HepG2 (cell line): ENCODE data around the gene CLEC16A. TPM values are rescaled to one million over a fixed set of nuclear protein-coding genes. Genes with fewer than 3 reads are reported as not detected.

Source experiments
- ATAC-seq: fragments of 200-7000 bp; cut with Tn5 transposase; 3 replicates; pipeline ENCODE4 v1.9.1; 2020; ENCODE audit warnings: mild to moderate bottlenecking, moderate library complexity
- BruUV-seq: library from RNA; stranded (reverse); fragments of 400-500 nt; replicated peaks from 2 replicates; lab custom pipeline; 2021; lab: Mats Ljungman, UMichigan
- CTCF ChIA-PET: fragments of 300-600 bp; formaldehyde crosslinking; extraction: SDS; loops from one replicate; lab custom pipeline; 2021; ENCODE audit warnings: low total read pairs, inconsistent platforms, low intra/inter-chr PET ratio; lab: Yijun Ruan, JAX
- POLR2A ChIA-PET: fragments of 350-600 bp; sonication (Branson Sonifier 250); formaldehyde crosslinking; loops from one replicate; lab custom pipeline; 2020; ENCODE audit warnings: antibody characterized with exemption, inconsistent platforms; lab: Yijun Ruan, JAX
- DNase-seq: peaks from one replicate; pipeline ENCODE4 v3.0.0-alpha.2; 2015; ENCODE audit warnings: low spot score
- FAIRE-seq: peaks from 3 replicates; lab custom pipeline; 2011; peaks lifted over from hg19 to GRCh38; lab: Jason Lieb, UNC
- H2AFZ ChIP-seq: one replicate; pipeline ENCODE4 v1.6.1; 2011; ENCODE audit warnings: low read length, inconsistent platforms
- H3K27ac ChIP-seq: fragments of 300-600 bp; 3 replicates; pipeline ENCODE4 v1.8.0; 2011; ENCODE audit warnings: mixed run types, mild to moderate bottlenecking, mixed read lengths, low read length, inconsistent platforms; ENCODE audit not compliant: insufficient read depth; ENCODE audit errors: extremely low read length
- H3K27me3 ChIP-seq, 2 experiments: fragments of 200-600 bp in 1 of 2; 2 replicates in 1 of 2; 3 replicates in 1 of 2; pipeline versions ENCODE4 v1.6.0 to v1.8.0; 2011; ENCODE audit warnings: low read length in 2 of 2, mild to moderate bottlenecking in 2 of 2, moderate library complexity in 2 of 2, inconsistent platforms in 1 of 2; ENCODE audit not compliant: insufficient read depth in 2 of 2, control insufficient read depth in 1 of 2
- H3K36me3 ChIP-seq, 2 experiments: fragments of 200-600 bp in 1 of 2; replicated peaks in 1 of 2; 2 replicates in 1 of 2; 3 replicates in 1 of 2; pipeline versions ENCODE4 v1.5.1 to v1.8.0; 2011; ENCODE audit warnings: low read length in 2 of 2, inconsistent platforms in 1 of 2; ENCODE audit not compliant: insufficient read depth in 2 of 2, control insufficient read depth in 1 of 2
- H3K4me1 ChIP-seq: 2 replicates; pipeline ENCODE4 v1.5.1; 2012; ENCODE audit warnings: low read length, inconsistent platforms; ENCODE audit not compliant: insufficient read depth
- H3K4me2 ChIP-seq: 2 replicates; pipeline ENCODE4 v1.6.0; 2011; ENCODE audit warnings: low read depth, low read length, inconsistent platforms
- H3K4me3 ChIP-seq, 3 experiments: fragments of 200-600 bp in 1 of 3; sonication (generic), shearing (Covaris generic) in 1 of 3; replicated peaks in 1 of 3; 2 replicates each; pipeline ENCODE4 v1.5.1; 2011 to 2016; ENCODE audit warnings: low read length in 3 of 3, inconsistent platforms in 2 of 3, low read depth in 2 of 3, mild to moderate bottlenecking in 2 of 3, control low read depth in 1 of 3, mixed read lengths in 1 of 3; ENCODE audit not compliant: insufficient read depth in 1 of 3
- H3K79me2 ChIP-seq: one replicate; pipeline ENCODE4 v1.6.1; 2011; ENCODE audit warnings: low read length, inconsistent platforms; ENCODE audit not compliant: insufficient read depth
- H3K9ac ChIP-seq: 2 replicates; pipeline ENCODE4 v1.6.0; 2011; ENCODE audit warnings: mild to moderate bottlenecking, low read depth, low read length, inconsistent platforms; ENCODE audit not compliant: insufficient read depth
- H3K9me3 ChIP-seq: 2 replicates; pipeline ENCODE4 v1.5.1; 2012; ENCODE audit warnings: mild to moderate bottlenecking, low read length
- H4K20me1 ChIP-seq: 2 replicates; pipeline ENCODE4 v1.6.0; 2011; ENCODE audit warnings: inconsistent platforms, mild to moderate bottlenecking, low read length, moderate library complexity; ENCODE audit not compliant: insufficient read depth
- DR1 ChIP-seq: sonication (generic); formaldehyde crosslinking; IDR thresholded peaks from 2 replicates; pipeline ENCODE4 v1.8.0; 2021; ENCODE audit warnings: mild to moderate bottlenecking, missing genetic modification reagents, inconsistent platforms
- E2F1 ChIP-seq: sonication (generic); formaldehyde crosslinking; IDR thresholded peaks from 2 replicates; pipeline ENCODE4 v1.5.0; 2020; ENCODE audit warnings: missing genetic modification reagents
- HNF4G ChIP-seq, 2 experiments: sonication (generic) in 1 of 2; formaldehyde crosslinking in 1 of 2; IDR thresholded peaks; 2 replicates each; pipeline versions ENCODE4 v1.4.0 to v1.6.1; 2011 to 2020; ENCODE audit warnings: borderline replicate concordance in 2 of 2, low read depth in 2 of 2, mild to moderate bottlenecking in 2 of 2, low read length in 1 of 2, missing genetic modification reagents in 1 of 2, moderate library complexity in 1 of 2
- NFKBIZ ChIP-seq: IDR thresholded peaks from 2 replicates; pipeline ENCODE4 v1.6.1; 2018; ENCODE audit warnings: missing genetic modification reagents, missing compliant biosample characterization
- RBFOX2 ChIP-seq: fragments of 200-400 bp; formaldehyde crosslinking; IDR thresholded peaks from 2 replicates; pipeline ENCODE4 v1.6.1; 2017; ENCODE audit warnings: low read depth, mild to moderate bottlenecking, low read length
- ZNF549 ChIP-seq: sonication (generic); formaldehyde crosslinking; IDR thresholded peaks from 2 replicates; pipeline ENCODE4 v1.5.0; 2020; ENCODE audit warnings: missing genetic modification reagents
- ZNF644 ChIP-seq: IDR thresholded peaks from 2 replicates; pipeline ENCODE4 v1.6.1; 2016; ENCODE audit warnings: low read depth
- ZNF883 ChIP-seq: sonication (generic); formaldehyde crosslinking; IDR thresholded peaks from 2 replicates; pipeline ENCODE4 v1.5.1; 2020; ENCODE audit warnings: mild to moderate bottlenecking, missing genetic modification reagents; ENCODE audit errors: not compliant biosample characterization
- WGBS: methylation state at CpG from one replicate; pipeline ENCODE4 v1.1.6; 2017; ENCODE audit warnings: low lambda C conversion rate; 5-methylcytosine and 5-hydroxymethylcytosine counted together
- in situ Hi-C: cut with HindIII; loops from 2 replicates; pipeline ENCODE4 v1.10.0; 2017; ENCODE audit warnings: low pct_unique_long_range_greater_than_20kb; ENCODE audit not compliant: extremely low pct_ligation_motif_present
- intact Hi-C: fragments of 100-400 bp; cut with micrococcal nuclease; formaldehyde crosslinking; loops from one replicate; pipeline ENCODE4 v1.10.0; 2022; ENCODE audit not compliant: unreplicated experiment
- polyA plus RNA-seq, 8 experiments: library from polyadenylated mRNA; depleted of rRNA in 3 of 8; stranded (reverse) in 7 of 8; unstranded in 1 of 8; fragments of >200 nt; fragmentation: Illumina TruSeq in 4 of 8; extraction: Trizol in 4 of 8; gene quantifications; 2 replicates each; pipeline versions ENCODE4 v1.2.1 to v1.2.3, GENCODE V29; 2011 to 2016; ENCODE audit warnings: low read depth in 4 of 8, missing spikeins in 1 of 8, mixed read lengths in 1 of 8; ENCODE audit not compliant: insufficient read depth in 1 of 8
- total RNA-seq, 5 experiments: library from RNA; depleted of rRNA; stranded (reverse); fragments of >200 nt; fragmentation: Illumina TruSeq; extraction: Trizol; gene quantifications; 2 replicates each; pipeline ENCODE4 v1.2.3, GENCODE V29; 2016; ENCODE audit warnings: low read depth in 1 of 5

CLEC16A gene
- total and polyA plus RNA-seq, 2 of the 13 experiments (the other 11 are each of a cell fraction or from before 2014, with no cell fraction given) = 8.5 to 10.3 TPM

- no peaks in the 10 kb centered on the region for H4K20me1 ChIP-seq
- no peak overlapping the region for H3K27ac ChIP-seq
- FAIRE-seq = no peak
- CTCF ChIA-PET = no interaction called here
- no peaks in the 10 kb centered on the region for H3K9me3 ChIP-seq
- ATAC-seq = no peak
- H3K9ac ChIP-seq = no peak overlapping the region
- TF ChIP-seq ZNF883 (CRISPR knock-in tag) = no peak
- TF ChIP-seq HNF4G (IDR thresholded peaks at IDR 0.05; ENCODE audit: borderline replicate concordance, low read depth, low read length) = no peak
- TF ChIP-seq HNF4G (CRISPR knock-in tag; IDR thresholded peaks at IDR 0.05; ENCODE audit: borderline replicate concordance, low read depth) = no peak
- TF ChIP-seq ZNF549 (CRISPR knock-in tag) = no peak
- no peak for TF ChIP-seq ZNF644
- no peak for TF ChIP-seq DR1 (CRISPR knock-in tag)
- TF ChIP-seq E2F1 (CRISPR knock-in tag) = no peak
- no peak for TF ChIP-seq RBFOX2
- TF ChIP-seq, all 625 proteins: peak for 0
- no peak for DNase-seq
- in situ Hi-C loops = no loop called here
- H2AFZ ChIP-seq = no peak overlapping the region
- peaks cover 22% of the 10 kb centered on the region for H3K4me1 ChIP-seq
- WGBS = 85% methylated on average over 8 of the region's 8 CpGs
- H3K36me3 ChIP-seq = peaks cover under 1 to 4% of the 10 kb centered on the region in 2 experiments; a peak in 2 of 5 replicates
- H3K79me2 ChIP-seq = no peaks in the 10 kb centered on the region
- no TSS peak for BruUV-seq
- POLR2A ChIA-PET = no interaction called here
- no peak overlapping the region for H3K4me3 ChIP-seq
- no peak overlapping the region for H3K4me2 ChIP-seq
- intact Hi-C loops = no loop called here
- H3K27me3 ChIP-seq = no peaks in the 10 kb centered on the region
These were observed 68.5 kb downstream of the CLEC16A start for GRCh38 chr16:11012841-11013240.

GRCh38 chr16:11014136-11014535 lies 69.8 kb downstream of the CLEC16A start:
- Histone ChIP-seq H3K9me3 (no peaks in the 10 kb centered on the region), H3K4me2 (no peak overlapping the region), H4K20me1 (no peaks in the 10 kb centered on the region), H3K79me2 (no peaks in the 10 kb centered on the region), H3K36me3 (peaks cover 0 to 4% of the 10 kb centered on the region in 2 experiments; a peak in 1 of 5 replicates), H3K4me1 (peaks cover 22% of the 10 kb centered on the region), H2AFZ (no peak overlapping the region), H3K27me3 (no peaks in the 10 kb centered on the region), H3K4me3 (no peak overlapping the region)
- ATAC-seq = no peak
- intact Hi-C loops (no loop called here), in situ Hi-C loops (no loop called here)
- CTCF ChIA-PET = no interaction called here
- no TSS peak for BruUV-seq
- POLR2A ChIA-PET = no interaction called here
- WGBS = 85% methylated on average over 4 of the region's 4 CpGs
- no peak for TF ChIP-seq NFKBIZ (CRISPR knock-in tag)
- TF ChIP-seq, all 625 proteins: peak for 0
- no peak overlapping the region for H3K27ac ChIP-seq
- DNase-seq (no peak), FAIRE-seq (no peak)
- H3K9ac ChIP-seq = no peak overlapping the region
